HCT116 (cell line): ENCODE measurements around the gene LRRIQ1. TPM values are rescaled to one million over a fixed set of nuclear protein-coding genes. Genes with fewer than 3 reads are reported as not detected.

Experiments used
- ATAC-seq: fragments of 200-7000 bp; cut with Tn5 transposase; 2 replicates; pipeline ENCODE4 v1.9.1; 2020; ENCODE audit warnings: mild to moderate bottlenecking, moderate library complexity
- BruUV-seq: library from RNA; stranded (reverse); fragments of 400-500 nt; replicated peaks from 2 replicates; lab custom pipeline; 2021; lab: Mats Ljungman, UMichigan
- CTCF ChIA-PET: fragments of 300-600 bp; sonication (Branson Sonifier 250); formaldehyde crosslinking; loops from one replicate; lab custom pipeline; 2021; ENCODE audit warnings: antibody characterized with exemption; lab: Charles Lee
- POLR2A ChIA-PET: fragments of 300-600, 350-600 bp; sonication (Branson Sonifier 250); formaldehyde crosslinking; loops from one replicate; lab custom pipeline; 2021; ENCODE audit warnings: antibody characterized with exemption; lab: Charles Lee
- RAD21 ChIA-PET, 2 experiments: fragments of 300-600 bp; sonication (Branson Sonifier 250); formaldehyde crosslinking; loops; one replicate each; lab custom pipeline; 2023; ENCODE audit warnings: low total read pairs in 2 of 2; ENCODE audit not compliant: uncharacterized antibody in 2 of 2, unreplicated experiment in 2 of 2, low non-redundant PET in 1 of 2; lab: Charles Lee
- DNase-seq: peaks from one replicate; pipeline ENCODE4 v3.0.0-alpha.2; 2010; ENCODE audit warnings: low read depth, low spot score
- H2AFZ ChIP-seq: fragments of 200-600 bp; shearing (Covaris generic), sonication (generic); 2 replicates; pipeline ENCODE4 v1.6.1; 2017; ENCODE audit warnings: low read depth, mixed run types, mixed read lengths, antibody characterized with exemption, low read length; ENCODE audit not compliant: poor library complexity, severe bottlenecking
- H3K27ac ChIP-seq: 2 replicates; pipeline ENCODE4 v1.5.1; 2012; ENCODE audit warnings: low read depth, low read length
- H3K27me3 ChIP-seq: fragments of 200-600 bp; sonication (generic); 2 replicates; pipeline ENCODE4 v1.6.1; 2016; ENCODE audit warnings: mixed run types, low read length, mixed read lengths; ENCODE audit not compliant: insufficient read depth
- H3K36me3 ChIP-seq, 2 experiments: fragments of 200-500 bp in 1 of 2; fragments of 200-600 bp in 1 of 2; sonication (Bioruptor generic) in 1 of 2; sonication (generic) in 1 of 2; 2 replicates each; pipeline versions ENCODE4 v1.5.1 to v1.6.1; 2014 to 2016; ENCODE audit warnings: low read length in 2 of 2, inconsistent platforms in 1 of 2, mixed read lengths in 1 of 2, mixed run types in 1 of 2; ENCODE audit not compliant: insufficient read depth in 2 of 2, control insufficient read depth in 1 of 2
- H3K4me1 ChIP-seq, 2 experiments: fragments of 200-600 bp in 1 of 2; sonication (generic) in 1 of 2; 2 replicates each; pipeline versions ENCODE4 v1.5.1 to v1.6.1; 2012 to 2017; ENCODE audit warnings: low read length in 2 of 2, inconsistent platforms in 1 of 2, mild to moderate bottlenecking in 1 of 2, mixed read lengths in 1 of 2, mixed run types in 1 of 2, moderate library complexity in 1 of 2; ENCODE audit not compliant: insufficient read depth in 2 of 2, control insufficient read depth in 1 of 2
- H3K4me2 ChIP-seq: fragments of 200-600 bp; sonication (generic); 2 replicates; pipeline ENCODE4 v1.6.1; 2017; ENCODE audit warnings: mixed run types, low read length, mixed read lengths
- H3K4me3 ChIP-seq, 2 experiments: fragments of 200-600 bp in 1 of 2; sonication (generic) in 1 of 2; replicated peaks in 1 of 2; 2 replicates each; pipeline ENCODE4 v1.5.1; 2011 to 2016; ENCODE audit warnings: low read length in 2 of 2, control low read depth in 1 of 2, low read depth in 1 of 2, mild to moderate bottlenecking in 1 of 2, mixed read lengths in 1 of 2, mixed run types in 1 of 2
- H3K79me2 ChIP-seq: fragments of 200-600 bp; sonication (generic); 2 replicates; pipeline ENCODE4 v1.6.1; 2017; ENCODE audit warnings: mild to moderate bottlenecking, mixed run types, low read length, moderate library complexity, mixed read lengths; ENCODE audit not compliant: insufficient read depth
- H3K9ac ChIP-seq: fragments of 200-600 bp; sonication (generic); 2 replicates; pipeline ENCODE4 v1.6.1; 2016; ENCODE audit warnings: low read length, mixed read lengths
- H3K9me2 ChIP-seq: fragments of 200-600 bp; sonication (generic), shearing (Covaris generic); 2 replicates; pipeline ENCODE4 v1.6.1; 2017; ENCODE audit warnings: mixed run types, mild to moderate bottlenecking, moderate library complexity; ENCODE audit not compliant: insufficient read depth
- H3K9me3 ChIP-seq, 2 experiments: fragments of 200-500 bp in 1 of 2; fragments of 200-600 bp in 1 of 2; sonication (Bioruptor generic) in 1 of 2; sonication (generic) in 1 of 2; 2 replicates each; pipeline ENCODE4 v1.6.1; 2014 to 2017; ENCODE audit warnings: low read length in 2 of 2, mixed read lengths in 2 of 2, inconsistent platforms in 1 of 2, low read depth in 1 of 2, mild to moderate bottlenecking in 1 of 2, mixed run types in 1 of 2, moderate library complexity in 1 of 2; ENCODE audit not compliant: control insufficient read depth in 1 of 2, insufficient read depth in 1 of 2
- H4K20me1 ChIP-seq: fragments of 200-600 bp; sonication (generic), shearing (Covaris generic); 2 replicates; pipeline ENCODE4 v1.6.1; 2017; ENCODE audit warnings: mixed run types, mild to moderate bottlenecking, moderate library complexity; ENCODE audit not compliant: insufficient read depth
- SIN3A ChIP-seq: IDR thresholded peaks from 2 replicates; pipeline ENCODE4 v1.6.1; 2012; ENCODE audit warnings: low read depth
- ZFX ChIP-seq: fragments of 450-650 bp; IDR thresholded peaks from 2 replicates; pipeline ENCODE4 v1.6.1; 2017
- intact Hi-C: fragments of 100-400 bp; cut with micrococcal nuclease; formaldehyde crosslinking; loops from 2 replicates; pipeline ENCODE4 v1.10.0; 2022
- total RNA-seq: library from RNA; stranded (reverse); gene quantifications from one replicate; pipeline ENCODE4 v1.2.1, GENCODE V29; 2021; ENCODE audit not compliant: unreplicated experiment

Gene LRRIQ1
- total RNA-seq, 1 experiment from 2014 or later = 0.89 TPM

DNA sequence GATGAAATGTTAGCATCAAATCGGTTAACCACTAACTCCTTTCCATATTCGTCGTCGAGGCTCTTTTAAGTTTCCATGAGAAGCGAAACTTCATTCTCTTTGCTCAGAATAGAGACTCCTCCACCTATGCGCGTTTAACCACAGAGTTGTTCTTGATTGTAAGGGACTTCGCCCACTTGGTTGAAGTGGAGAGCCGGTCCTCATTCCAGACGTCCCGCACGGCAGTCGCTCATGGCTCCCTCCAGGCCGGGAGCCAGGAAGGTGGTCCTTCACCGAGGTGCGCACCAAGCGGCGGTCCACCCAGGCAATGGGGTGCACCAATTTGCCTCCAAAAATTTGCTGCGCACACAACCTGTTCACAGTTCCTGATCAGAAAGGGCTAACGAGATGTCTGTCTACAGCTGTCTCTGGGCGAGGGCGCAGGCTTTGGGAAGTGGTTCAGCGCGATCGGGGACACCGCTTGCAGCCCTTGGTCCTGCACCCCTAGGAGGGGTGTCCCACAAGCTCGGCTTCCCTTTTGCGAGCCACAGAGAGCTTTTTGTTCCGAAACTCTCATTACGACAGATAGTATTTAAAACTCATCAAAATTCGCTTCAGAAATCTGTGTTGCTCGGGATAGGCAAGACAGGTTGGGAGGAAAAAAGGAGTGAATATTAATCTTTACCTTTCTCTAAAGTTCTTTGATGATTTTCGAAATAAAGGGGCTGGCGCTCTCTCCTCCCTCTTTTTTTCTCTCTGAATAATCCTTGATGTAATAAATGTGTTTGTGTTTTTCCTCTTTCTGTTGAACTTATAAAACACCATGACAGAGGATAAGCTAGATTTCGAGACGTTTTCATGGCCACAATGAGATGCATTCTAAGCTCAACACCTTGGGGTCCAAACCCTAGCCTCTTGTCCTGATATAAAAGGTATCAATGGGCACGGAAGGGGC, 237.5 kb downstream of the LRRIQ1 start:
- H3K9me2 ChIP-seq = no peaks in the 10 kb centered on the region
- no peak for TF ChIP-seq ZFX
- TF ChIP-seq, all 23 proteins: peak for 0
- no TSS peak for BruUV-seq
- Histone ChIP-seq H3K4me1 (no peaks in the 10 kb centered on the region), H3K79me2 (no peaks in the 10 kb centered on the region), H3K4me3 (no peak overlapping the region), H3K9me3 (no peaks in the 10 kb centered on the region), H2AFZ (no peak overlapping the region), H3K4me2 (no peak overlapping the region), H4K20me1 (no peaks in the 10 kb centered on the region), H3K27me3 (no peaks in the 10 kb centered on the region), H3K9ac (no peak overlapping the region), H3K36me3 (no peaks in the 10 kb centered on the region), H3K27ac (no peak overlapping the region)
- ATAC-seq (no peak), DNase-seq (no peak)
- POLR2A ChIA-PET = no interaction called here
- CTCF ChIA-PET = no interaction called here
- intact Hi-C loops = no loop called here
- RAD21 ChIA-PET = no interaction called here

DNA sequence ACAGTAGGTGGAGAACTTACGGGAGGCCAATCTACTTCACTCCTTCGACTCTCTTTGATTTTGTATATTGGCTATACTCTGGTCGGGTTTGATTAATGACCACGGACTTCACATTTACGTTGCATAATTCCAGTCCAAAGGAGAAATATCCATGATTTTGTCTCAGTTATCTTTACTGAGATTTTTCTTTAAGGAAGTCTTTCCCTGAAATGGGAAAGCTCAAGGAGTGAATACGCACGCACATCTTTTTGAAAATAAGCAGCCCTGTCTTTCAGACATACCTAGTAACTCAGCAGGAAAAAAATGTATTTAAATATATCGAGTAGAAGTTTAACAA, 238.1 kb downstream of the LRRIQ1 start:
- Histone ChIP-seq H3K27me3 (no peaks in the 10 kb centered on the region), H3K9me2 (no peaks in the 10 kb centered on the region), H3K27ac (no peak overlapping the region), H3K4me1 (no peaks in the 10 kb centered on the region), H3K4me3 (no peak overlapping the region), H3K9me3 (no peaks in the 10 kb centered on the region), H3K4me2 (no peak overlapping the region), H3K9ac (no peak overlapping the region), H3K36me3 (no peaks in the 10 kb centered on the region), H4K20me1 (no peaks in the 10 kb centered on the region), H2AFZ (no peak overlapping the region), H3K79me2 (no peaks in the 10 kb centered on the region)
- intact Hi-C loops = no loop called here
- ChIA-PET CTCF (no interaction called here), POLR2A (no interaction called here), RAD21 (no interaction called here)
- no peak for ATAC-seq
- TF ChIP-seq SIN3A = no peak
- no TSS peak for BruUV-seq
- no peak for DNase-seq
